WTC11 (cell line): ENCODE data around the gene DUT. TPM values are rescaled to one million over a fixed set of nuclear protein-coding genes. Genes with fewer than 3 reads are reported as not detected.
A peak's percentile ranks its signal among the peaks of the same experiment; 100 is the strongest.

Experiments used
- ATAC-seq: fragments of 200-7000 bp; cut with Tn5 transposase; 2 replicates; pipeline ENCODE4 v1.10.0; 2021; ENCODE audit warnings: mild to moderate bottlenecking, moderate library complexity
- CTCF ChIA-PET: fragments of 300-600 bp; sonication (Branson Sonifier 250); formaldehyde crosslinking; loops from one replicate; lab custom pipeline; 2021; ENCODE audit warnings: antibody characterized with exemption; lab: Charles Lee
- POLR2A ChIA-PET: fragments of 350-600 bp; sonication (Branson Sonifier 250); formaldehyde crosslinking; loops from one replicate; lab custom pipeline; 2021; ENCODE audit warnings: antibody characterized with exemption; lab: Charles Lee
- DNase-seq: peaks from one replicate; pipeline ENCODE4 v3.0.0; 2021; ENCODE audit warnings: low spot score
- H3K27ac Mint-ChIP-seq: 2 replicates; pipeline ENCODE4 v1.8.0; 2021; ENCODE audit warnings: mixed read lengths
- H3K27me3 Mint-ChIP-seq: 2 replicates; pipeline ENCODE4 v1.8.0; 2021; ENCODE audit warnings: low read depth, mild to moderate bottlenecking, moderate library complexity, mixed read lengths
- H3K36me3 Mint-ChIP-seq: 2 replicates; pipeline ENCODE4 v1.8.0; 2021; ENCODE audit warnings: mixed read lengths
- H3K4me1 Mint-ChIP-seq: 2 replicates; pipeline ENCODE4 v1.8.0; 2022; ENCODE audit warnings: mixed read lengths
- H3K4me3 Mint-ChIP-seq: 2 replicates; pipeline ENCODE4 v1.8.0; 2021; ENCODE audit warnings: mild to moderate bottlenecking, moderate library complexity, mixed read lengths
- H3K9me3 Mint-ChIP-seq: 2 replicates; pipeline ENCODE4 v1.8.0; 2021; ENCODE audit warnings: mixed read lengths
- ATF1 ChIP-seq: sonication (generic); formaldehyde crosslinking; IDR thresholded peaks from 2 replicates; pipeline ENCODE4 v1.8.1; 2023; ENCODE audit warnings: mild to moderate bottlenecking, moderate library complexity, missing genetic modification reagents
- CREB1 ChIP-seq: sonication (generic); formaldehyde crosslinking; IDR thresholded peaks from 2 replicates; pipeline ENCODE4 v1.8.0; 2023; ENCODE audit warnings: mild to moderate bottlenecking, missing genetic modification reagents
- CREM ChIP-seq: sonication (generic); formaldehyde crosslinking; IDR thresholded peaks from 2 replicates; pipeline ENCODE4 v1.8.1; 2022; ENCODE audit warnings: mild to moderate bottlenecking, missing genetic modification reagents, moderate library complexity
- EMX1 ChIP-seq: fragments of 250-450 bp; sonication (Bioruptor Pico); IDR thresholded peaks from 2 replicates; pipeline ENCODE4 v1.8.0; 2021; ENCODE audit warnings: mild to moderate bottlenecking
- GABPB1 ChIP-seq: sonication (generic); formaldehyde crosslinking; IDR thresholded peaks from 2 replicates; pipeline ENCODE4 v1.8.1; 2023; ENCODE audit warnings: mild to moderate bottlenecking, missing genetic modification reagents
- GRHL2 ChIP-seq: fragments of 250-450 bp; sonication (Bioruptor Pico); IDR thresholded peaks from 2 replicates; pipeline ENCODE4 v1.8.0; 2022; ENCODE audit warnings: mild to moderate bottlenecking, moderate library complexity; ENCODE audit not compliant: insufficient replicate concordance, severe bottlenecking
- GTF2I ChIP-seq: fragments of 250-450 bp; sonication (Bioruptor Pico); conservative IDR thresholded peaks from 2 replicates; pipeline ENCODE4 v1.4.0; 2021; ENCODE audit warnings: mild to moderate bottlenecking
- KAT7 ChIP-seq: sonication (generic); formaldehyde crosslinking; IDR thresholded peaks from 2 replicates; pipeline ENCODE4 v1.8.1; 2023; ENCODE audit warnings: missing genetic modification reagents, mild to moderate bottlenecking, borderline replicate concordance
- NFATC4 ChIP-seq: fragments of 250-450 bp; sonication (Bioruptor Pico); IDR thresholded peaks from 2 replicates; pipeline ENCODE4 v1.9.0; 2021; ENCODE audit warnings: mild to moderate bottlenecking
- NFYB ChIP-seq: sonication (generic); formaldehyde crosslinking; conservative IDR thresholded peaks from 2 replicates; pipeline ENCODE4 v1.8.0; 2022; ENCODE audit warnings: low read depth, missing genetic modification reagents
- OVOL2 ChIP-seq: fragments of 250-450 bp; sonication (Bioruptor Pico); IDR thresholded peaks from 2 replicates; pipeline ENCODE4 v1.9.0; 2021; ENCODE audit warnings: mild to moderate bottlenecking, borderline replicate concordance
- PRRX2 ChIP-seq: fragments of 250-450 bp; sonication (Bioruptor Pico); IDR thresholded peaks from 2 replicates; pipeline ENCODE4 v1.8.0; 2021; ENCODE audit warnings: mild to moderate bottlenecking
- RELA ChIP-seq: sonication (generic); formaldehyde crosslinking; IDR thresholded peaks from 2 replicates; pipeline ENCODE4 v1.8.1; 2022; ENCODE audit warnings: missing genetic modification reagents, mild to moderate bottlenecking, borderline replicate concordance
- SMAD3 ChIP-seq: sonication (generic); formaldehyde crosslinking; IDR thresholded peaks from 2 replicates; pipeline ENCODE4 v1.8.0; 2022; ENCODE audit warnings: missing genetic modification reagents, mild to moderate bottlenecking, borderline replicate concordance
- TP53 ChIP-seq: sonication (generic); formaldehyde crosslinking; IDR thresholded peaks from 2 replicates; pipeline ENCODE4 v1.8.1; 2023; ENCODE audit warnings: mild to moderate bottlenecking, missing genetic modification reagents
- ZNF138 ChIP-seq: sonication (generic); formaldehyde crosslinking; conservative IDR thresholded peaks from 2 replicates; pipeline ENCODE4 v1.8.1; 2022; ENCODE audit warnings: mild to moderate bottlenecking, moderate library complexity, missing genetic modification reagents
- ZNF232 ChIP-seq: sonication (generic); formaldehyde crosslinking; IDR thresholded peaks from 2 replicates; pipeline ENCODE4 v1.8.0; 2022; ENCODE audit warnings: mild to moderate bottlenecking, missing genetic modification reagents
- ZNF263 ChIP-seq: sonication (generic); formaldehyde crosslinking; IDR thresholded peaks from 2 replicates; pipeline ENCODE4 v1.8.1; 2022; ENCODE audit warnings: low read depth, mild to moderate bottlenecking, moderate library complexity, missing genetic modification reagents
- total RNA-seq: library from RNA; stranded (reverse); gene quantifications from 3 replicates; pipeline ENCODE4 v1.2.3, GENCODE V29; 2021
- TF ChIP-seq, protein P1 (sequence below): sonication (generic); formaldehyde crosslinking; IDR thresholded peaks from 2 replicates; pipeline ENCODE4 v1.8.0; 2022; ENCODE audit warnings: mild to moderate bottlenecking, missing genetic modification reagents
- TF ChIP-seq, protein P2 (sequence below): sonication (generic); formaldehyde crosslinking; IDR thresholded peaks from 2 replicates; pipeline ENCODE4 v1.8.1; 2023; ENCODE audit warnings: mild to moderate bottlenecking, missing genetic modification reagents, moderate library complexity
- TF ChIP-seq, protein P3 (sequence below): sonication (generic); formaldehyde crosslinking; IDR thresholded peaks from 2 replicates; pipeline ENCODE4 v1.8.1; 2022; ENCODE audit warnings: low read depth, mild to moderate bottlenecking, moderate library complexity, missing genetic modification reagents, borderline replicate concordance
- TF ChIP-seq, protein P4 (sequence below): sonication (generic); formaldehyde crosslinking; IDR thresholded peaks from 2 replicates; pipeline ENCODE4 v1.8.0; 2022; ENCODE audit warnings: missing genetic modification reagents
- TF ChIP-seq, protein P5 (sequence below): fragments of 250-450 bp; sonication (Bioruptor Pico); IDR thresholded peaks from 2 replicates; pipeline ENCODE4 v1.9.0; 2021; ENCODE audit warnings: moderate library complexity, mild to moderate bottlenecking, inconsistent platforms, borderline replicate concordance
- TF ChIP-seq, protein P6 (sequence below): sonication (generic); formaldehyde crosslinking; IDR thresholded peaks from 2 replicates; pipeline ENCODE4 v1.8.1; 2023; ENCODE audit warnings: mild to moderate bottlenecking, missing genetic modification reagents, moderate library complexity
- TF ChIP-seq, protein P7 (sequence below): sonication (generic); formaldehyde crosslinking; IDR thresholded peaks from 2 replicates; pipeline ENCODE4 v1.8.0; 2022; ENCODE audit warnings: mild to moderate bottlenecking, missing genetic modification reagents

Gene DUT
- total RNA-seq, 1 experiment from 2014 or later, result 204 TPM

DNA sequence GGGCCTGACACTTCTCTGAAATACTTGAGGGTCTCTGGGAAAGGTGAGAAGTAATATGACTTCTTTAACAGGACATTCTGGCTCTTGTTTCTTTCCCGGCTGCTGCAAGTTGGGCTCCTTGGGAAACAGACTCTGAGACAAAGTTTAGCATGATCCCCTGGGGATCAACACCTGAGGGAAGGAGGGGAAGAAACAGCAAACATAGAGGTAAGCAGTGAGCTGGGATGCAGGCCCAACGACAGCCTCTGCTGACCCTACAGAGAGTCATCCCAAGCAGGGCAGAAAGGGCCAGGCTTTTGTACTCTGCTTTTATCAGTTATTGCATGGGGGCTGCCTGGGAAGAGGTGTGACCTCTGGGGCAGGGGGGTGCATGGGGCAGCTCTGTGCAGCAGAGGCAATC is 26.8 kb upstream of the DUT start (continued):
- TF ChIP-seq, protein P1, sequence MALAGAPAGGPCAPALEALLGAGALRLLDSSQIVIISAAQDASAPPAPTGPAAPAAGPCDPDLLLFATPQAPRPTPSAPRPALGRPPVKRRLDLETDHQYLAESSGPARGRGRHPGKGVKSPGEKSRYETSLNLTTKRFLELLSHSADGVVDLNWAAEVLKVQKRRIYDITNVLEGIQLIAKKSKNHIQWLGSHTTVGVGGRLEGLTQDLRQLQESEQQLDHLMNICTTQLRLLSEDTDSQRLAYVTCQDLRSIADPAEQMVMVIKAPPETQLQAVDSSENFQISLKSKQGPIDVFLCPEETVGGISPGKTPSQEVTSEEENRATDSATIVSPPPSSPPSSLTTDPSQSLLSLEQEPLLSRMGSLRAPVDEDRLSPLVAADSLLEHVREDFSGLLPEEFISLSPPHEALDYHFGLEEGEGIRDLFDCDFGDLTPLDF, result no peak
- TF ChIP-seq, all 79 proteins: peak for 0

DNA sequence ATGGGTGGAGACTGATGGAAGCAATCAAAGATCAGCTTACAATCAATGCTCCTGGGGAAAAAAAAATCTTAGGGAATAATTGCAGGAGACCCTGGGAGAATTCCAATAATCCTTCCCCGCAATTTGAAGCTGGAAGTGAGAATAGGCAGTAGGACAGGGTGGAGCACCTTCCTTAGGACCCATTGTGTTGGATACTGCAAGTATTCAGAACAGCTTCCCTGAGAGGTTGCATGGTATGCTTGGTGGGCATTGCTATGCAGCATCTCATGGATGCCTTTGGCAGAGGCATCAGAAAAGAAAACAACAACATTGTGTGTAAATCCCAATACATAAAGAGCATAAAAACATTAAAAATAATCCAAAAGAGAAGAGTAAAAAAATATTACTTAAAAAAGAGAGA is 24.6 kb upstream of the DUT start:
- no peak for DNase-seq
- ATAC-seq, result peak; percentile 80
- CTCF ChIA-PET, result no interaction called here
- Mint-ChIP-seq H3K36me3 (no peaks in the 10 kb centered on the region), H3K27me3 (no peaks in the 10 kb centered on the region), H3K9me3 (no peaks in the 10 kb centered on the region; the same call in 1 of the 2 replicates), H3K27ac (peak overlapping the region; percentile 86; the same call in 1 of the 2 replicates), H3K4me3 (no peak overlapping the region), H3K4me1 (peaks cover 51% of the 10 kb centered on the region)
- TF ChIP-seq CREM, result no peak
- no peak for TF ChIP-seq ZNF232 (CRISPR knock-in tag)
- no peak for TF ChIP-seq OVOL2 (CRISPR knock-in tag)
- TF ChIP-seq, protein P2, sequence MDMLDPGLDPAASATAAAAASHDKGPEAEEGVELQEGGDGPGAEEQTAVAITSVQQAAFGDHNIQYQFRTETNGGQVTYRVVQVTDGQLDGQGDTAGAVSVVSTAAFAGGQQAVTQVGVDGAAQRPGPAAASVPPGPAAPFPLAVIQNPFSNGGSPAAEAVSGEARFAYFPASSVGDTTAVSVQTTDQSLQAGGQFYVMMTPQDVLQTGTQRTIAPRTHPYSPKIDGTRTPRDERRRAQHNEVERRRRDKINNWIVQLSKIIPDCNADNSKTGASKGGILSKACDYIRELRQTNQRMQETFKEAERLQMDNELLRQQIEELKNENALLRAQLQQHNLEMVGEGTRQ (CRISPR knock-in tag), result no peak
- no peak for TF ChIP-seq ATF1 (CRISPR knock-in tag)
- no peak for TF ChIP-seq NFYB
- TF ChIP-seq KAT7, result no peak
- TF ChIP-seq ZNF138 (CRISPR knock-in tag), result no peak
- TF ChIP-seq ZNF263 (CRISPR knock-in tag), result no peak
- TF ChIP-seq, protein P3, sequence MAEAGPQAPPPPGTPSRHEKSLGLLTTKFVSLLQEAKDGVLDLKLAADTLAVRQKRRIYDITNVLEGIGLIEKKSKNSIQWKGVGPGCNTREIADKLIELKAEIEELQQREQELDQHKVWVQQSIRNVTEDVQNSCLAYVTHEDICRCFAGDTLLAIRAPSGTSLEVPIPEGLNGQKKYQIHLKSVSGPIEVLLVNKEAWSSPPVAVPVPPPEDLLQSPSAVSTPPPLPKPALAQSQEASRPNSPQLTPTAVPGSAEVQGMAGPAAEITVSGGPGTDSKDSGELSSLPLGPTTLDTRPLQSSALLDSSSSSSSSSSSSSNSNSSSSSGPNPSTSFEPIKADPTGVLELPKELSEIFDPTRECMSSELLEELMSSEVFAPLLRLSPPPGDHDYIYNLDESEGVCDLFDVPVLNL (CRISPR knock-in tag), result no peak
- TF ChIP-seq GTF2I (CRISPR knock-in tag), result no peak
- no peak for TF ChIP-seq GRHL2
- TF ChIP-seq, protein P4, sequence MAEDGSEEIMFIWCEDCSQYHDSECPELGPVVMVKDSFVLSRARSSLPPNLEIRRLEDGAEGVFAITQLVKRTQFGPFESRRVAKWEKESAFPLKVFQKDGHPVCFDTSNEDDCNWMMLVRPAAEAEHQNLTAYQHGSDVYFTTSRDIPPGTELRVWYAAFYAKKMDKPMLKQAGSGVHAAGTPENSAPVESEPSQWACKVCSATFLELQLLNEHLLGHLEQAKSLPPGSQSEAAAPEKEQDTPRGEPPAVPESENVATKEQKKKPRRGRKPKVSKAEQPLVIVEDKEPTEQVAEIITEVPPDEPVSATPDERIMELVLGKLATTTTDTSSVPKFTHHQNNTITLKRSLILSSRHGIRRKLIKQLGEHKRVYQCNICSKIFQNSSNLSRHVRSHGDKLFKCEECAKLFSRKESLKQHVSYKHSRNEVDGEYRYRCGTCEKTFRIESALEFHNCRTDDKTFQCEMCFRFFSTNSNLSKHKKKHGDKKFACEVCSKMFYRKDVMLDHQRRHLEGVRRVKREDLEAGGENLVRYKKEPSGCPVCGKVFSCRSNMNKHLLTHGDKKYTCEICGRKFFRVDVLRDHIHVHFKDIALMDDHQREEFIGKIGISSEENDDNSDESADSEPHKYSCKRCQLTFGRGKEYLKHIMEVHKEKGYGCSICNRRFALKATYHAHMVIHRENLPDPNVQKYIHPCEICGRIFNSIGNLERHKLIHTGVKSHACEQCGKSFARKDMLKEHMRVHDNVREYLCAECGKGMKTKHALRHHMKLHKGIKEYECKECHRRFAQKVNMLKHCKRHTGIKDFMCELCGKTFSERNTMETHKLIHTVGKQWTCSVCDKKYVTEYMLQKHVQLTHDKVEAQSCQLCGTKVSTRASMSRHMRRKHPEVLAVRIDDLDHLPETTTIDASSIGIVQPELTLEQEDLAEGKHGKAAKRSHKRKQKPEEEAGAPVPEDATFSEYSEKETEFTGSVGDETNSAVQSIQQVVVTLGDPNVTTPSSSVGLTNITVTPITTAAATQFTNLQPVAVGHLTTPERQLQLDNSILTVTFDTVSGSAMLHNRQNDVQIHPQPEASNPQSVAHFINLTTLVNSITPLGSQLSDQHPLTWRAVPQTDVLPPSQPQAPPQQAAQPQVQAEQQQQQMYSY (CRISPR knock-in tag), result no peak
- no peak for TF ChIP-seq RELA
- TF ChIP-seq SMAD3 (CRISPR knock-in tag), result no peak
- POLR2A ChIA-PET, result no interaction called here

DNA sequence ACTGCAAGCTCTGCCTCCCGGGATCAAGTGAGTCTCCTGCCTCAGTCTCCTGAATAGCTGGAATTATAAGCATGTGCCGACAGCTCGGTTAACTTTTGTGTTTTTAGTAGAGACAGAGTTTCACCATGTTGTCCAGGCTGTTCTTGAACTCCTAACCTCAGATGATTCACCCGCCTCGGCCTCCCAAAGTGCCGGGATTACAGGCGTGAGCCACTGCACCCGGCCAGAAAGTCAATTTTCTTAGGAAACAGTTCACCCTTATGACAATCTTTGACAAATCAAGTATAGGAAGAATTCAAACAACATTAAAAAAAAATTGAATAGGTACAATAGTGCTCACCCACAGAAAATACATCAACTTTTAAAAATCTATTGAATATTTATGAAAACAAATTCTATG is 23.6 kb upstream of the DUT start:
- no peaks in the 10 kb centered on the region; the same call in 1 of the 2 replicates for H3K9me3 Mint-ChIP-seq
- ChIA-PET CTCF (interaction anchor here (0.7 to 1.0 kb wide), 2 partner anchors 25 to 213 kb away, joined by 3 to 5 read pairs; no protein-coding TSS in a partner anchor), POLR2A (interaction anchor here (0.7 kb wide), 1 partner anchor 884 kb away, joined by 14 read pairs; no protein-coding TSS in a partner anchor)
- no peak for DNase-seq
- H3K27ac Mint-ChIP-seq, result 0 out of 2 replicates have a peak overlapping the region, but pooled peaks have one; percentile 47
- peaks cover 57% of the 10 kb centered on the region for H3K4me1 Mint-ChIP-seq
- no peaks in the 10 kb centered on the region for H3K36me3 Mint-ChIP-seq
- ATAC-seq, result no peak
- no peaks in the 10 kb centered on the region for H3K27me3 Mint-ChIP-seq
- H3K4me3 Mint-ChIP-seq, result no peak overlapping the region
- TF ChIP-seq, protein P5, sequence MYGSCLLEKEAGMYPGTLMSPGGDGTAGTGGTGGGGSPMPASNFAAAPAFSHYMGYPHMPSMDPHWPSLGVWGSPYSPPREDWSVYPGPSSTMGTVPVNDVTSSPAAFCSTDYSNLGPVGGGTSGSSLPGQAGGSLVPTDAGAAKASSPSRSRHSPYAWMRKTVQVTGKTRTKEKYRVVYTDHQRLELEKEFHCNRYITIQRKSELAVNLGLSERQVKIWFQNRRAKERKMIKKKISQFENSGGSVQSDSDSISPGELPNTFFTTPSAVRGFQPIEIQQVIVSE (CRISPR knock-in tag), result no peak
- TF ChIP-seq PRRX2 (CRISPR knock-in tag) (no peak), ZNF138 (CRISPR knock-in tag) (no peak), GABPB1 (CRISPR knock-in tag) (no peak), RELA (no peak), EMX1 (no peak), NFYB (no peak), KAT7 (no peak), NFATC4 (CRISPR knock-in tag) (no peak), CREB1 (CRISPR knock-in tag) (no peak), TP53 (no peak)
- TF ChIP-seq, protein P6, sequence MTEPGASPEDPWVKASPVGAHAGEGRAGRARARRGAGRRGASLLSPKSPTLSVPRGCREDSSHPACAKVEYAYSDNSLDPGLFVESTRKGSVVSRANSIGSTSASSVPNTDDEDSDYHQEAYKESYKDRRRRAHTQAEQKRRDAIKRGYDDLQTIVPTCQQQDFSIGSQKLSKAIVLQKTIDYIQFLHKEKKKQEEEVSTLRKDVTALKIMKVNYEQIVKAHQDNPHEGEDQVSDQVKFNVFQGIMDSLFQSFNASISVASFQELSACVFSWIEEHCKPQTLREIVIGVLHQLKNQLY (CRISPR knock-in tag), result no peak
- TF ChIP-seq, protein P7, sequence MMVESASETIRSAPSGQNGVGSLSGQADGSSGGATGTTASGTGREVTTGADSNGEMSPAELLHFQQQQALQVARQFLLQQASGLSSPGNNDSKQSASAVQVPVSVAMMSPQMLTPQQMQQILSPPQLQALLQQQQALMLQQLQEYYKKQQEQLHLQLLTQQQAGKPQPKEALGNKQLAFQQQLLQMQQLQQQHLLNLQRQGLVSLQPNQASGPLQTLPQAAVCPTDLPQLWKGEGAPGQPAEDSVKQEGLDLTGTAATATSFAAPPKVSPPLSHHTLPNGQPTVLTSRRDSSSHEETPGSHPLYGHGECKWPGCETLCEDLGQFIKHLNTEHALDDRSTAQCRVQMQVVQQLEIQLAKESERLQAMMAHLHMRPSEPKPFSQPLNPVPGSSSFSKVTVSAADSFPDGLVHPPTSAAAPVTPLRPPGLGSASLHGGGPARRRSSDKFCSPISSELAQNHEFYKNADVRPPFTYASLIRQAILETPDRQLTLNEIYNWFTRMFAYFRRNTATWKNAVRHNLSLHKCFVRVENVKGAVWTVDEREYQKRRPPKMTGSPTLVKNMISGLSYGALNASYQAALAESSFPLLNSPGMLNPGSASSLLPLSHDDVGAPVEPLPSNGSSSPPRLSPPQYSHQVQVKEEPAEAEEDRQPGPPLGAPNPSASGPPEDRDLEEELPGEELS (CRISPR knock-in tag), result no peak
